ENCODE measurements around the gene NDUFB10. TPM values are rescaled to one million over a fixed set of nuclear protein-coding genes. Genes with fewer than 3 reads are reported as not detected.
A peak's percentile ranks its signal among the peaks of the same experiment; 100 is the strongest.
"Not testable (repeated sequence)": the region's sequence is repeated elsewhere in the genome, so short reads cannot be mapped to it uniquely, and the experiment has no call there.

NDUFB10 gene
- total RNA-seq, 2 experiments from 2014 or later: 40.7 to 41.1 TPM

DNA sequence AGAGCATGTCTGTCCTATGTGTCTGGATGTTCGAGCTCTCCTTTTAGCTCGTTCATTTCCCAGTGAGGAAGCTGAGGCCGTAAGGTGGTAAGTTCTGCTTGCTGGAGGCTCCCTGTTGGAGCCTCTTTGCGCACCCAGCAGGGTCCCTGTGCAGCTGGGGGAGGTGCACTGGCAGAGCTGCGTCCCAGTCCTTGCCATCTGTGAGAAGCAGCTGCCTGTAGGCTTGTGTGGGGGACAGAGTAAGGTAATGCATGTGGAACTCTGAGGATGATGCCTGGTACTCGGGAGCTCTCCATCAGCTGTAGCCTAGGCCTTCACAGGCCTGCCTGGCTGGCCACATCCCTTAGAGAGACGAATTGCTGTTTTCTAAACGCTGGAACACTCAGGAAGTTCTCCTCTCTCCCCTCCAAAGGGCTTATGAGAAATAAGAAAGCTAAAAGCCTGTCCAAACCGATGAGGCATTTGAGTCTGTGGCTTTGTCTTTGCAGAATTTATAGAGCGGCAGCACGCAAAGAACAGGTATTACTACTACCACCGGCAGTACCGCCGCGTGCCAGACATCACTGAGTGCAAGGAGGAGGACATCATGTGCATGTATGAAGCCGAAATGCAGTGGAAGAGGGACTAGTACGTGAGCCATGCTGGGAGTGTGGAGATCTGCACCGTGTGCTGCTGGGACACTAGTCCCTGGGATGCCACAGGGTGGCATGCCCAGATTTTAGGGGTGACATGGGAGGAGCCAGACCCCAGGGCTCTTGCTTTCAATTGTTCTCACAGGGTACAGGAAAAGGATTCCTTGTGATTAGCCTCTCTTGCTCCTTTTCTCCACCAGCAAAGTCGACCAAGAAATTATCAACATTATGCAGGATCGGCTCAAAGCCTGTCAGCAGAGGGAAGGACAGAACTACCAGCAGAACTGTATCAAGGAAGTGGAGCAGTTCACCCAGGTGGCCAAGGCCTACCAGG lies 1.6 kb downstream of the NDUFB10 start:
- H3K4me1 Mint-ChIP-seq (ENCODE audit: low read depth): peaks cover 55% of the 10 kb centered on the region
- H3K4me1 ChIP-seq (ENCODE audit: insufficient read depth, low read length): peaks cover 65% of the 10 kb centered on the region
- no peaks in the 10 kb centered on the region for H3K9me3 Mint-ChIP-seq
- H3K27ac Mint-ChIP-seq: peak overlapping the region; percentile 98
- ChIA-PET POLR2A (interaction anchor here (0.8 to 5.0 kb wide), 8 partner anchors 10 to 194 kb away, joined by 3 to 31 read pairs (median 5); partner anchors contain the start of genes EME2, GFER, MRPS34 and NUBP2), CTCF (interaction anchor here (0.7 to 2.0 kb wide), 2 partner anchors 43 to 179 kb away, joined by 3 to 10 read pairs; no protein-coding TSS in a partner anchor)
- TF ChIP-seq, protein P1, sequence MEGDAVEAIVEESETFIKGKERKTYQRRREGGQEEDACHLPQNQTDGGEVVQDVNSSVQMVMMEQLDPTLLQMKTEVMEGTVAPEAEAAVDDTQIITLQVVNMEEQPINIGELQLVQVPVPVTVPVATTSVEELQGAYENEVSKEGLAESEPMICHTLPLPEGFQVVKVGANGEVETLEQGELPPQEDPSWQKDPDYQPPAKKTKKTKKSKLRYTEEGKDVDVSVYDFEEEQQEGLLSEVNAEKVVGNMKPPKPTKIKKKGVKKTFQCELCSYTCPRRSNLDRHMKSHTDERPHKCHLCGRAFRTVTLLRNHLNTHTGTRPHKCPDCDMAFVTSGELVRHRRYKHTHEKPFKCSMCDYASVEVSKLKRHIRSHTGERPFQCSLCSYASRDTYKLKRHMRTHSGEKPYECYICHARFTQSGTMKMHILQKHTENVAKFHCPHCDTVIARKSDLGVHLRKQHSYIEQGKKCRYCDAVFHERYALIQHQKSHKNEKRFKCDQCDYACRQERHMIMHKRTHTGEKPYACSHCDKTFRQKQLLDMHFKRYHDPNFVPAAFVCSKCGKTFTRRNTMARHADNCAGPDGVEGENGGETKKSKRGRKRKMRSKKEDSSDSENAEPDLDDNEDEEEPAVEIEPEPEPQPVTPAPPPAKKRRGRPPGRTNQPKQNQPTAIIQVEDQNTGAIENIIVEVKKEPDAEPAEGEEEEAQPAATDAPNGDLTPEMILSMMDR (IDR thresholded peaks at IDR 0.05): no peak
- DNase-seq: peak in 5 of 14 experiments; percentile 18 to 61 (median 26)
- peak overlapping the region; percentile 91 for H3K4me3 Mint-ChIP-seq
- peaks cover 55% of the 10 kb centered on the region for H3K36me3 Mint-ChIP-seq (ENCODE audit: low read depth)
- no peaks in the 10 kb centered on the region for H3K27me3 ChIP-seq (ENCODE audit: control insufficient read depth in 1 of 2, insufficient read depth in 2 of 2, low read length in 2 of 2)
- H3K36me3 ChIP-seq (ENCODE audit: insufficient read depth, low read length): peaks cover 34% of the 10 kb centered on the region
- H3K9me3 ChIP-seq (ENCODE audit: control insufficient read depth in 1 of 2, insufficient read depth in 1 of 2, low read length in 2 of 2): no peaks in the 10 kb centered on the region
- no peaks in the 10 kb centered on the region for H3K27me3 Mint-ChIP-seq
- ATAC-seq (ENCODE audit: poor library complexity): no peak
- peak overlapping the region in 1 of 2 donors; percentile 72 for H3K27ac ChIP-seq (ENCODE audit: low read depth in 1 of 2, low read length in 2 of 2)
- intact Hi-C loops (cut with DNase I, micrococcal nuclease): loop anchor here in 1 of 2 experiments (2.0 to 10.0 kb wide), 2 partner anchors 48 to 1266 kb away; partner anchors contain the start of genes WDR24 and ZNF598
- peak overlapping the region; percentile 94 for H3K4me3 ChIP-seq (ENCODE audit: low read length)

DNA sequence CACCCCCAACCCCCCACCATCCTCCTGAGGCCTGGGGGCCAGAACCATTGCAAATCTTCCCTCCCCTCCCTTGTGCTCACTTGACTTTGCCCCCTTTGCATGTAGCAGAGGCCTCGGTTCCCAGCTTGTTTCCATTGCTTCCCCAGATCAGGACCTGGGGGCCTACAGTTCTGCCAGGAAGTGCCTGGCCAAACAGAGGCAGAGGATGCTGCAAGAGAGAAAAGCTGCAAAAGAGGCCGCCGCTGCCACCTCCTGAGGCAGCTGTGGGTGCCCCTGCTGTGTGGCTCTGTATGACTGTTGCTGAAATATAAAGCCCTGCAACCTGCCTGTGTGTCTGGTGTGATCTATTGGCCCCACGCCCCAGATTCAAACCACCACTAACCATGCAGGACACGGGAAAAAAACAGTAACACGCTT lies 2.3 kb downstream of the NDUFB10 start:
- ChIA-PET CTCF (no interaction called here), POLR2A (interaction anchor here (1.3 to 5.0 kb wide), 6 partner anchors 10 to 193 kb away, joined by 4 to 31 read pairs (median 6); partner anchors contain the start of genes EME2, MRPS34, NUBP2 and SPSB3)
- TF ChIP-seq, protein P1 (IDR thresholded peaks at IDR 0.05): no peak
- H3K27ac Mint-ChIP-seq: peak overlapping the region; percentile 98
- peaks cover 34% of the 10 kb centered on the region for H3K36me3 ChIP-seq (ENCODE audit: insufficient read depth, low read length)
- H3K4me3 ChIP-seq (ENCODE audit: low read length): no peak overlapping the region
- H3K27ac ChIP-seq (ENCODE audit: low read depth in 1 of 2, low read length in 2 of 2): no peak overlapping the region
- H3K9me3 ChIP-seq (ENCODE audit: control insufficient read depth in 1 of 2, insufficient read depth in 1 of 2, low read length in 2 of 2): no peaks in the 10 kb centered on the region
- H3K27me3 ChIP-seq (ENCODE audit: control insufficient read depth in 1 of 2, insufficient read depth in 2 of 2, low read length in 2 of 2): no peaks in the 10 kb centered on the region
- ATAC-seq (ENCODE audit: poor library complexity) (no peak), DNase-seq (peak in 1 of 14 experiments; percentile 23)
- H3K36me3 Mint-ChIP-seq (ENCODE audit: low read depth): peaks cover 55% of the 10 kb centered on the region
- H3K4me1 Mint-ChIP-seq (ENCODE audit: low read depth): peaks cover 55% of the 10 kb centered on the region
- H3K4me1 ChIP-seq (ENCODE audit: insufficient read depth, low read length): peaks cover 70% of the 10 kb centered on the region
- H3K9me3 Mint-ChIP-seq: no peaks in the 10 kb centered on the region
- intact Hi-C loops (cut with DNase I, micrococcal nuclease): loop anchor here in 1 of 2 experiments (2.0 to 10.0 kb wide), 2 partner anchors 47 to 1267 kb away; partner anchors contain the start of genes WDR24 and ZNF598
- H3K4me3 Mint-ChIP-seq: peak overlapping the region; percentile 82
- no peaks in the 10 kb centered on the region for H3K27me3 Mint-ChIP-seq

DNA sequence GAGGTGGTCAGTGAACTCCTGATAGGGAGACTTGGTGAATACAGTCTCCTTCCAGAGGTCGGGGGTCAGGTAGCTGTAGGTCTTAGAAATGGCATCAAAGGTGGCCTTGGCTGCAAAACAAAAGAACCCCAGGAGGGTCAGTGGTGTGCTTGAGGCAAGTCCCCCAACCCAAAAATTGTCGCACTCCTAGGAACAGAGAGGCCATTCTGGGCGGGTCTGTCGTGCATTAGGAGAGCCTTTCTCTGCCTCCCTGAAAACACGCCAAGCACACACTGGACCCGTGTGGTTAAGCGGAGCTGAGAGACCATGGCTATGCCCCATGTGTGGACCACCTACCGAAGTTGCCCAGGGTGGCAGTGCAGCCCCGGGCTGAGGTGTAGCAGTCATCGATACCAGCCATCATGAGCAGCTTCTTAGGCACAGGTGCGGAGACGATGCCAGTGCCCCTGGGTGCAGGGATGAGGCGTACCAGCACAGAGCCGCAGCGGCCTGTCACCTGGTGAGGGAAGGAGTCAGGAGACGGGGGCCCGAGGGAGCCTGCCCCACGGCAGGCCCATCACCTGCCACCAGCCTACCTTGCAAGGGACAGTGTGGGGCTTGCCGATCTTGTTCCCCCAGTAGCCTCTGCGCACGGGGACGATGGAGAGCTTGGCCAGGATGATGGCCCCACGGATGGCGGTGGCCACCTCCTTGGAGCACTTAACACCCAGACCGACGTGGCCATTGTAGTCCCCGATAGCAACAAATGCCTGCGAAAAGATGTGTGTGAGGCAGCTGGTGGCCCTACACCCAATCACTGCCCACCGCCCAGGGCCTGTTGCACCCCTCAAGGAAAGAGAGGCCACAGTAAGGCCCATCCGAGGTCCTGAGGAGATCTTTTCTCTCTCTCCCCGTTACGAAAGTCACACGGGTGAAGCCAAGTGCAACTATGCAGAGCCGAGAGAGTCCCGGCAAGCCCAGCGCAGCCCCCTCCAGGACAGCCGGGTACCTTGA lies 3.1 kb downstream of the NDUFB10 start:
- H3K27ac Mint-ChIP-seq: peak overlapping the region; percentile 98
- H3K4me3 Mint-ChIP-seq: peak overlapping the region; percentile 98
- peaks cover 70% of the 10 kb centered on the region for H3K4me1 ChIP-seq (ENCODE audit: insufficient read depth, low read length)
- DNase-seq; H3K9me3 ChIP-seq (ENCODE audit: control insufficient read depth in 1 of 2, insufficient read depth in 1 of 2, low read length in 2 of 2); H3K4me3 ChIP-seq (ENCODE audit: low read length); H3K9me3 Mint-ChIP-seq; H3K27me3 Mint-ChIP-seq; ATAC-seq (ENCODE audit: poor library complexity); H3K27me3 ChIP-seq (ENCODE audit: control insufficient read depth in 1 of 2, insufficient read depth in 2 of 2, low read length in 2 of 2): not testable (repeated sequence)
- H3K4me1 Mint-ChIP-seq (ENCODE audit: low read depth): peaks cover 55% of the 10 kb centered on the region
- ChIA-PET POLR2A (interaction anchor here (1.3 to 5.0 kb wide), 8 partner anchors 9 to 193 kb away, joined by 4 to 55 read pairs (median 12); partner anchors contain the start of genes EME2, MRPS34, NUBP2 and SPSB3), CTCF (interaction anchor here (2.3 kb wide), 1 partner anchor 178 kb away, joined by 7 read pairs; no protein-coding TSS in a partner anchor)
- intact Hi-C loops (cut with DNase I, micrococcal nuclease): loop anchor here in 1 of 2 experiments (10.0 kb wide), 1 partner anchor 1268 kb away; the partner anchor contains the start of gene WDR24
- H3K36me3 Mint-ChIP-seq (ENCODE audit: low read depth): peaks cover 55% of the 10 kb centered on the region
- peaks cover 34% of the 10 kb centered on the region for H3K36me3 ChIP-seq (ENCODE audit: insufficient read depth, low read length)
- peak overlapping the region in 1 of 2 donors; percentile 29 for H3K27ac ChIP-seq (ENCODE audit: low read depth in 1 of 2, low read length in 2 of 2)

Measured in CD4-positive, alpha-beta T cell (primary cell).